ENCODE measurements around the gene ZFAND6. TPM values are rescaled to one million over a fixed set of nuclear protein-coding genes. Genes with fewer than 3 reads are reported as not detected.
"Not testable (repeated sequence)": the region's sequence is repeated elsewhere in the genome, so short reads cannot be mapped to it uniquely, and the experiment has no call there.

ZFAND6 gene
- total RNA-seq = 46.8 to 55.7 TPM (median 49.3 TPM) in 3 replicates
- long read RNA-seq, transcript ZFAND6-213 (6 exons, 1,446 nt) = minor isoform, 15 of 156 reads
- long read RNA-seq, transcript ZFAND6-201 (7 exons, 1,814 nt) = minor isoform, 19 of 156 reads
- long read RNA-seq, transcript ZFAND6-220 (6 exons, 891 nt) = major isoform, 74 of 156 reads
- long read RNA-seq, transcript ZFAND6-212 (7 exons, 1,602 nt) = minor isoform, 10 of 156 reads
- long read RNA-seq, partial matches to known transcripts = 1 of 156 reads
- long read RNA-seq, other reads (novel, unspliced or antisense) = 37 of 156 reads

DNA sequence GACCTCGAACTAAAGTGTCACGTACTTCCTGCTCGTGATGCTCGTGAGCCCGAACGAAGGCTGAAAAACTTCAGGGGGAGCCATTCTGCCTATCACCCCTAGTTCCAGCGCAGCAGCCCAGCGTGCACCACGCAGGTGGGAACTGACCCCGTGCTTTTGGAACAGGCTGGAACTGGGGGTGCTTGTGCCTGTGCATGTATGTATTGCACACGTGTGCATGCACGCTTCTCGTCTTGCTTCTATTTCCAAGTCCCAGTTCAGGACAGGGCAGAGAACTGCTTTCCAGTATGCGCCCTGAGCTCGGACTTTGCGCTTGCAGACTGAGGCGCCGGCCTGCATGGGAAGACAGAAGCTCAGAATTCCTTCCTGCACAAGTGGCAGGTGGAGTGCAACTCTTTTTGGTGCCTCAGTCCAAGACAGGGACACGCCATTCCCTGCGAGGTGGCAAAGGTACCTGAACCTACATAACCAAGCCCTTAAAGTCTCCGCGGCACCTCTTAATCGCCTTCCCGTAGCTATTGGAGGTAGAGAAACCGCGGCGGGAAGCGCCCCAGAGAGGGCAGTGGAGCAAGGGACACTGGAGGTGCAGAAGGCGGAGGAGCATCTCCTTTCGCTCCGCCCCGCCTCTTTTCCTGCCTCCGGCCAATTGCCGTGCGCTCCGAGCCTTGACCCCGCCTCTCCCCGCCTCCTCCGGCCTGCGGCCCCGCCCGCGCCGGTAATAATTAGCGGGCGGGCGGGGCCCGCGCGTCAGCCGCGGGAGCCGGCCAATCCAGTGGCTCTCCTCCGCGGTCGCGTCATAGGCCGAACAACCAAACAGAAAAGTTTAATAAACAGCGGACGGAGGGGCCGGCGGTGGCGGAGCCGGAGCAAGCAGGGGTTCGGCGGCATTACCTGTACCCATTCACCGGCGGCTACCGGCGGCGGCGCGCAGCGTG, at the start of gene ZFAND6:
TSS of gene ZFAND6 (plus strand) at position 826 of the 935 bp plus-strand sequence. CDS start 60,669 bp downstream, outside the sequence.
- H3K4me3 Mint-ChIP-seq (ENCODE audit: unreplicated experiment) = peak within 1 kb of the TSS; percentile 79
- DNase-seq (ENCODE audit: low spot score) = peak; percentile 96
- no peaks in the 10 kb centered on the region for H3K9me3 Mint-ChIP-seq (ENCODE audit: low read depth)
- peak within 1 kb of the TSS; percentile 89 for H3K27ac Mint-ChIP-seq (ENCODE audit: unreplicated experiment)
- H3K27me3 Mint-ChIP-seq (ENCODE audit: low read depth) = peaks cover 7% of the 10 kb centered on the region
- H3K4me1 Mint-ChIP-seq (ENCODE audit: low read depth) = peaks cover 27% of the 10 kb centered on the region
- TF ChIP-seq, protein P1, sequence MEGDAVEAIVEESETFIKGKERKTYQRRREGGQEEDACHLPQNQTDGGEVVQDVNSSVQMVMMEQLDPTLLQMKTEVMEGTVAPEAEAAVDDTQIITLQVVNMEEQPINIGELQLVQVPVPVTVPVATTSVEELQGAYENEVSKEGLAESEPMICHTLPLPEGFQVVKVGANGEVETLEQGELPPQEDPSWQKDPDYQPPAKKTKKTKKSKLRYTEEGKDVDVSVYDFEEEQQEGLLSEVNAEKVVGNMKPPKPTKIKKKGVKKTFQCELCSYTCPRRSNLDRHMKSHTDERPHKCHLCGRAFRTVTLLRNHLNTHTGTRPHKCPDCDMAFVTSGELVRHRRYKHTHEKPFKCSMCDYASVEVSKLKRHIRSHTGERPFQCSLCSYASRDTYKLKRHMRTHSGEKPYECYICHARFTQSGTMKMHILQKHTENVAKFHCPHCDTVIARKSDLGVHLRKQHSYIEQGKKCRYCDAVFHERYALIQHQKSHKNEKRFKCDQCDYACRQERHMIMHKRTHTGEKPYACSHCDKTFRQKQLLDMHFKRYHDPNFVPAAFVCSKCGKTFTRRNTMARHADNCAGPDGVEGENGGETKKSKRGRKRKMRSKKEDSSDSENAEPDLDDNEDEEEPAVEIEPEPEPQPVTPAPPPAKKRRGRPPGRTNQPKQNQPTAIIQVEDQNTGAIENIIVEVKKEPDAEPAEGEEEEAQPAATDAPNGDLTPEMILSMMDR (IDR thresholded peaks at IDR 0.05) = no peak
- H3K36me3 Mint-ChIP-seq (ENCODE audit: low read depth) = no peaks in the 10 kb centered on the region

DNA sequence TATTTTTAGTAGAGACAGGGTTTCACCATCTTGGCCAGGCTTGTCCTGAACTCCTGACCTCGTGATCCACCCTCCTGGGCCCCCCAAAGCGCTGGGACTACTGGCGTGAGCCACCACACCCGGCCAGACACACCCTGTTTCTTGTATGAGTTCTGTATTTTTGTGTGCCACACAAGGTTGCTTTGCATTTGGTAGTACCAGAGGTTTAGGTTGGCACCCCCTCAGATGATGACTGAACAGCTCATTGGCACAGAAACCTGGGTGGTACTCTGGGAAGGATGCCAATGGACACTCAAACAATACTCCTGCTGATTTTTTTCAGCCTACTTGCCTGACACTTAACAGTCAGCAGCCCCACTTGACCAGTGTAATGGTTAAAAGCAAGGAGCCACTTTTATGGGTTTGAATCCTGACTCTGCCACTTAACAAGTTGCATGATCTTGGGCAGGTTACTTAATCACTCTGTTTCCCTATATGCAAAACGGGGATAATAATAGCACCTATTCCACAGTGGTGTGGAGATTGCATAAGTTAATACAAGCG, 49.3 kb upstream of the ZFAND6 start:
- no peaks in the 10 kb centered on the region for H3K27me3 Mint-ChIP-seq (ENCODE audit: low read depth)
- peaks cover 9% of the 10 kb centered on the region for H3K9me3 Mint-ChIP-seq (ENCODE audit: low read depth)
- H3K36me3 Mint-ChIP-seq (ENCODE audit: low read depth) = no peaks in the 10 kb centered on the region
- H3K27ac Mint-ChIP-seq (ENCODE audit: unreplicated experiment) = no peak overlapping the region
- no peak overlapping the region for H3K4me3 Mint-ChIP-seq (ENCODE audit: unreplicated experiment)
- TF ChIP-seq, protein P1 (IDR thresholded peaks at IDR 0.05) = no peak
- peaks cover 7% of the 10 kb centered on the region for H3K4me1 Mint-ChIP-seq (ENCODE audit: low read depth)
- no peak for DNase-seq (ENCODE audit: low spot score)

DNA sequence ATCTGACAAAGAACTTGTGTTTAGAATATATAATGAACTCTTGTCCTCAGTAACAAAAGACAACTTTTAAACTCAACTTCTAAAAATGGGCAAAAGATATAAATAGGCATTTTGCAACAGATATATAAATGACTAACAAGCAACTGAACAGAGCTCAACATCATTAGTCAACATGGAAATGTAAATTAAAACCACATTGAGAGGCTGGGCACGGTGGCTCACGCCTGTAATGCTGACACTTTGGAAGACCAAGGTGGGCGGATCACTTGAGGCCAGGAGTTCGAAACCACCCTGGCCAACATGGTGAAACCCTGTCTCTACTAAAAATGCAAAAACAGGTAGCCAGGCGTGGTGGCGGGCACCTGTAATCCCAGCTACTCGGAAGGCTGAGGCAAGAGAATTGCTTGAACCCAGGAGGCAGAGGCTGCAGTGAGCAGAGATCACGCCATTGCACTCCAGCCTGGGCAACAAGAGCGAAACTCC, 48.4 kb upstream of the ZFAND6 start:
- H3K36me3 Mint-ChIP-seq (ENCODE audit: low read depth); H3K4me1 Mint-ChIP-seq (ENCODE audit: low read depth); DNase-seq (ENCODE audit: low spot score); H3K27me3 Mint-ChIP-seq (ENCODE audit: low read depth); H3K4me3 Mint-ChIP-seq (ENCODE audit: unreplicated experiment); H3K9me3 Mint-ChIP-seq (ENCODE audit: low read depth): not testable (repeated sequence)
- H3K27ac Mint-ChIP-seq (ENCODE audit: unreplicated experiment) = peak overlapping the region; percentile 59

DNA sequence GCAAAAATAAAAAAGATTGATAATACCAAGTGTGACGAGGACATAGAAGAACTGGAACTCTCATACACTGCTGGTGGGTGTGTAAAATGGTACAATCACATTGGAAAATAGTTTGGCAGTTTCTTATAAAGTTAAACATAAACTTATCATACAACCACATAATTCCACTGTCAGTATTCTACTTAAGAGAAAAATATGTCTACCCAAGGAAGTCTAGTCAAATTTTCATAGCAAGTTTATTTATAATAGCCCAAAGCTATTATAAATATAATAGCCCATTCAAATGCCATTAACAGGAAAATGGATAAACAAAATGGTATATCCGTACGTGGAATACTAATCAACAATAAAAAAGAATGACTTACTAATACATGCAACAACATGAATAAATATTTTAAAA, 47.9 kb upstream of the ZFAND6 start:
- Mint-ChIP-seq H3K36me3 (ENCODE audit: low read depth) (no peaks in the 10 kb centered on the region), H3K4me3 (ENCODE audit: unreplicated experiment) (no peak overlapping the region), H3K27me3 (ENCODE audit: low read depth) (no peaks in the 10 kb centered on the region), H3K4me1 (ENCODE audit: low read depth) (peaks cover 7% of the 10 kb centered on the region), H3K27ac (ENCODE audit: unreplicated experiment) (no peak overlapping the region), H3K9me3 (ENCODE audit: low read depth) (peaks cover 10% of the 10 kb centered on the region)
- no peak for DNase-seq (ENCODE audit: low spot score)
- TF ChIP-seq, protein P1 (IDR thresholded peaks at IDR 0.05) = no peak

DNA sequence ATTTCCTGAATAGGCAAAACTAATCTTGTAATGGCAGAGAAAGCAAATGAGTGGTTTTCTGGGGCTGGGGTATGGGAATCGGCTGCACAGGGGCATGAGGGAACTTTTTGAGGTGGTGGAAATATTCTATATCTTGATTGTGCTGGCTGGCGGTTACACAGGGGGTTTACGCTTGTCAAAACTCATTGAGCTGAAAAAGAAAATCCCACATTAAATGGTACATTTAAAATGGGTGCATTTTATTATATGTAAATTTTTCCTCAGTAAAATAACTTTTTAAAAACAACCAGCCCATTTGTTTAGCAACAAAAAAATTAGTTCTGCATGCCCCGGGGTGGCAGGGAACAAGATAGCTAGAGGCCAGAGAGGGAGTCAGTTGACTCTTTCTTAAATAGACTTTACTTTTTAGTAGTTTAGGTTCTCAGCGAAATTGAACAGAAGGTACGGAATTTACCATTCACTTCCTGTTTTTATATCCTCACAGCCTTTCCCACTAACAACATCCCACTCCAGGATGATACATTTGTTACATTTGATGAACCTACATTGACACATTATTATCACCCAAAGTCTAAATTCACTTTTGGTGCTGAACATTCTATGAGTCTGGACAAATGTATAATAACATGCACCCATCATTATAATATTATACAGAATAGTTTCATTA, 47.3 kb upstream of the ZFAND6 start:
- TF ChIP-seq, protein P1 (IDR thresholded peaks at IDR 0.05) = no peak
- Mint-ChIP-seq H3K27me3 (ENCODE audit: low read depth) (no peaks in the 10 kb centered on the region), H3K27ac (ENCODE audit: unreplicated experiment) (no peak overlapping the region), H3K9me3 (ENCODE audit: low read depth) (peaks cover 10% of the 10 kb centered on the region), H3K4me3 (ENCODE audit: unreplicated experiment) (no peak overlapping the region), H3K36me3 (ENCODE audit: low read depth) (no peaks in the 10 kb centered on the region), H3K4me1 (ENCODE audit: low read depth) (peaks cover 7% of the 10 kb centered on the region)
- DNase-seq (ENCODE audit: low spot score) = no peak

DNA sequence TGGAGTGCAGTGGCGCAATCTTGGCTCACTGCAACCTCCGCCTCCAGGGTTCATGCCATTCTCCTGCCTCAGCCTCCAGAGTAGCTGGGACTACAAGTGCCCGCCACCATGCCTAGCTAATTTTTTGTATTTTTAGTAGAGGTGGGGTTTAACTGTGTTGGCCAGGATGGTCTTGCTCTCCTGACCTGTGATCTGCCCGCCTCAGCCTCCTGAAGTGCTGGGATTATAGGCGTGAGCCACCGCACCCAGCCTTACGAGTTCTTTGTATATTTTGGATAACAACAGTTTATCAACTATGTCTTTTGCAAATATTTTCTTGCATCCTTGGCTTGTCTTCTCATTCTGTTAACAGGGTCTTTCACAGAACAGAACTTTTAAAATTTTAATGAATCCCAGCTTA, 45.3 kb upstream of the ZFAND6 start:
- not testable (repeated sequence) for H3K27me3 Mint-ChIP-seq (ENCODE audit: low read depth); DNase-seq (ENCODE audit: low spot score); H3K27ac Mint-ChIP-seq (ENCODE audit: unreplicated experiment); H3K4me1 Mint-ChIP-seq (ENCODE audit: low read depth); H3K36me3 Mint-ChIP-seq (ENCODE audit: low read depth); H3K4me3 Mint-ChIP-seq (ENCODE audit: unreplicated experiment); H3K9me3 Mint-ChIP-seq (ENCODE audit: low read depth)
